ENCODE results near the gene PPM1L. TPM values are rescaled to one million over a fixed set of nuclear protein-coding genes. Genes with fewer than 3 reads are reported as not detected.

Gene PPM1L
- total and polyA plus RNA-seq, 10 of the 15 experiments (the other 5 are each of a cell fraction or from before 2014, with no cell fraction given) = under 0.01 to 0.33 (median 0.06) TPM; not detected in 1

DNA sequence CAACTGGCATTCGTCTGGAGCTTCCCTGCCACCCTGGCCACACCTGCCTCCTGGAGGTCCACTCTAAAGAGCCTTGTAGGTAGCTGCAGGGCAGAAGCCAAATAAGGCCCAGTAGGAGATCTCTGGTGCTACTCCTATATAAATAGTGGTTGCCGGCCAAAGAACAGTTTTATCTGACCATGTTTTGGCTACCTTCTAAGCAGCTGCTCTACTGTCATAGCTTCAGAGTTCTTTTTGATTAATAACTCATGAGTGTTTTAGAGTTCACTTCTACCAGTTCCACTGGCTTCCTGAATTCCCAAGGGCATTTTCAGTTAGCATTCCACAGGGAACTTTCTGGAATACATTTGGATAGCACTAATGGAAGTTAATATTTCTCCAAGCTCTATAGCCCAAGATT lies 194.5 kb downstream of the PPM1L start (continued):
- TF ChIP-seq, protein P1, sequence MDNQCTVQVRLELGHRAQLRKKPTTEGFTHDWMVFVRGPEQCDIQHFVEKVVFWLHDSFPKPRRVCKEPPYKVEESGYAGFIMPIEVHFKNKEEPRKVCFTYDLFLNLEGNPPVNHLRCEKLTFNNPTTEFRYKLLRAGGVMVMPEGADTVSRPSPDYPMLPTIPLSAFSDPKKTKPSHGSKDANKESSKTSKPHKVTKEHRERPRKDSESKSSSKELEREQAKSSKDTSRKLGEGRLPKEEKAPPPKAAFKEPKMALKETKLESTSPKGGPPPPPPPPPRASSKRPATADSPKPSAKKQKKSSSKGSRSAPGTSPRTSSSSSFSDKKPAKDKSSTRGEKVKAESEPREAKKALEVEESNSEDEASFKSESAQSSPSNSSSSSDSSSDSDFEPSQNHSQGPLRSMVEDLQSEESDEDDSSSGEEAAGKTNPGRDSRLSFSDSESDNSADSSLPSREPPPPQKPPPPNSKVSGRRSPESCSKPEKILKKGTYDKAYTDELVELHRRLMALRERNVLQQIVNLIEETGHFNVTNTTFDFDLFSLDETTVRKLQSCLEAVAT (IDR thresholded peaks at IDR 0.05) = no peak
- TF ChIP-seq NR2C1 (IDR thresholded peaks at IDR 0.05) (no peak), ZNF274 (IDR thresholded peaks at IDR 0.05; ENCODE audit: insufficient read depth, insufficient read length) (no peak), CEBPB (IDR thresholded peaks at IDR 0.05; ENCODE audit: borderline replicate concordance in 1 of 2, low read depth in 2 of 2, low read length in 2 of 2) (no peak), RAD51 (IDR thresholded peaks at IDR 0.05) (no peak), JUND (IDR thresholded peaks at IDR 0.05; ENCODE audit: low read depth, low read length) (no peak), IKZF2 (IDR thresholded peaks at IDR 0.05) (no peak)

DNA sequence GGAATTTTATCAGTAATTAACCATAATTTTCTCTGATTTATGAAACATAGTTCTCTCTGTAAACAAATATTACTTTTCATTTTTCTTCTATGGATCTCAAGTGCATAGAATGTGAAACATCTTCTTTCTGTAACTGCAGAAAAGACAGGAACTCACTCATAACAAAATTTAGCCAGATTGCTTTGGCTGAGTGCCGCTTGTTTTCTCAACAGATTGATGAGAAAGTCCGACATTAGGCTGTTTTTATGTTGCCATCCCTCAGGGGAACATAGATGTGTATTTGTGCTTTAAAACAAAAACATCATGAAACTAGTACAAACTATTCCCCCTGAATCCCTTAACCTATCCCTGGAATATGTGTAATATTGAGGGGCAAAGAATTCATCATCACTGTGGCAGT lies 194.9 kb downstream of the PPM1L start:
- Histone ChIP-seq H3K79me2 (ENCODE audit: control insufficient read depth, insufficient read depth, low read length) (no peaks in the 10 kb centered on the region), H3K4me2 (ENCODE audit: control insufficient read depth, insufficient read depth) (no peak overlapping the region), H3K9ac (ENCODE audit: control insufficient read depth, insufficient read depth, low read length) (no peak overlapping the region), H4K20me1 (ENCODE audit: control insufficient read depth, insufficient read depth) (no peaks in the 10 kb centered on the region), H3K36me3 (ENCODE audit: control insufficient read depth in 2 of 2, insufficient read depth in 2 of 2, low read length in 1 of 2) (no peaks in the 10 kb centered on the region), H3K27ac (ENCODE audit: control insufficient read depth, insufficient read depth) (no peak overlapping the region), H3K9me3 (replicated peaks; ENCODE audit: control insufficient read depth, insufficient read depth, low read length) (no peaks in the 10 kb centered on the region), H3K4me3 (no peak overlapping the region), H3K27me3 (replicated peaks in 1 of 2; ENCODE audit: control insufficient read depth in 2 of 2, insufficient read depth in 2 of 2, low read length in 1 of 2) (no peaks in the 10 kb centered on the region; a peak in 2 of 4 replicates), H3K4me1 (ENCODE audit: control insufficient read depth, insufficient read depth, low read length) (no peaks in the 10 kb centered on the region), H2AFZ (ENCODE audit: control insufficient read depth, low read depth, low read length) (no peak overlapping the region)
- SMC1A ChIA-PET (ENCODE audit: uncharacterized antibody, unreplicated experiment) = interaction anchor here (1.2 kb wide), 1 partner anchor 10 kb away, joined by 5 read pairs; no protein-coding TSS in a partner anchor
- CTCF ChIA-PET = interaction anchor here (1.4 kb wide), 2 partner anchors 9 to 17 kb away, joined by 5 read pairs; no protein-coding TSS in a partner anchor
- no peak for DNase-seq (ENCODE audit: low read depth, low spot score)
- 48% methylated on average over 2 of the region's 2 CpGs for whole genome bisulfite sequencing (ENCODE audit: insufficient coverage, insufficient replicate concordance, low lambda C conversion rate, missing lambda C conversion rate)
- POLR2A ChIA-PET = no interaction called here
- intact Hi-C loops (cut with micrococcal nuclease; ENCODE audit: unreplicated experiment) (loop anchor here (5.0 to 10.0 kb wide), 2 partner anchors 146 to 254 kb away; no protein-coding TSS in a partner anchor), in situ Hi-C loops (cut with MboI) (loop anchor here (10.0 kb wide), 2 partner anchors 324 to 474 kb away; no protein-coding TSS in a partner anchor)
- RAD21 ChIA-PET (ENCODE audit: unreplicated experiment) = no interaction called here
- FAIRE-seq = no peak
- ATAC-seq = no peak
- BruUV-seq (replicated peaks) = no TSS peak
- TF ChIP-seq, protein P2, sequence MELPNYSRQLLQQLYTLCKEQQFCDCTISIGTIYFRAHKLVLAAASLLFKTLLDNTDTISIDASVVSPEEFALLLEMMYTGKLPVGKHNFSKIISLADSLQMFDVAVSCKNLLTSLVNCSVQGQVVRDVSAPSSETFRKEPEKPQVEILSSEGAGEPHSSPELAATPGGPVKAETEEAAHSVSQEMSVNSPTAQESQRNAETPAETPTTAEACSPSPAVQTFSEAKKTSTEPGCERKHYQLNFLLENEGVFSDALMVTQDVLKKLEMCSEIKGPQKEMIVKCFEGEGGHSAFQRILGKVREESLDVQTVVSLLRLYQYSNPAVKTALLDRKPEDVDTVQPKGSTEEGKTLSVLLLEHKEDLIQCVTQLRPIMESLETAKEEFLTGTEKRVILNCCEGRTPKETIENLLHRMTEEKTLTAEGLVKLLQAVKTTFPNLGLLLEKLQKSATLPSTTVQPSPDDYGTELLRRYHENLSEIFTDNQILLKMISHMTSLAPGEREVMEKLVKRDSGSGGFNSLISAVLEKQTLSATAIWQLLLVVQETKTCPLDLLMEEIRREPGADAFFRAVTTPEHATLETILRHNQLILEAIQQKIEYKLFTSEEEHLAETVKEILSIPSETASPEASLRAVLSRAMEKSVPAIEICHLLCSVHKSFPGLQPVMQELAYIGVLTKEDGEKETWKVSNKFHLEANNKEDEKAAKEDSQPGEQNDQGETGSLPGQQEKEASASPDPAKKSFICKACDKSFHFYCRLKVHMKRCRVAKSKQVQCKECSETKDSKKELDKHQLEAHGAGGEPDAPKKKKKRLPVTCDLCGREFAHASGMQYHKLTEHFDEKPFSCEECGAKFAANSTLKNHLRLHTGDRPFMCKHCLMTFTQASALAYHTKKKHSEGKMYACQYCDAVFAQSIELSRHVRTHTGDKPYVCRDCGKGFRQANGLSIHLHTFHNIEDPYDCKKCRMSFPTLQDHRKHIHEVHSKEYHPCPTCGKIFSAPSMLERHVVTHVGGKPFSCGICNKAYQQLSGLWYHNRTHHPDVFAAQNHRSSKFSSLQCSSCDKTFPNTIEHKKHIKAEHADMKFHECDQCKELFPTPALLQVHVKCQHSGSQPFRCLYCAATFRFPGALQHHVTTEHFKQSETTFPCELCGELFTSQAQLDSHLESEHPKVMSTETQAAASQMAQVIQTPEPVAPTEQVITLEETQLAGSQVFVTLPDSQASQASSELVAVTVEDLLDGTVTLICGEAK (IDR thresholded peaks at IDR 0.05; ENCODE audit: borderline replicate concordance) = no peak
- no peak for TF ChIP-seq FOXM1 (IDR thresholded peaks at IDR 0.05; ENCODE audit: low read depth, low read length)
- TF ChIP-seq SIN3A (IDR thresholded peaks at IDR 0.05; ENCODE audit: low read depth, low read length) = no peak
- TF ChIP-seq RAD51 (IDR thresholded peaks at IDR 0.05) = no peak
- no peak for TF ChIP-seq TCF3 (IDR thresholded peaks at IDR 0.05; ENCODE audit: borderline replicate concordance, insufficient read depth, low read depth, low read length)
- TF ChIP-seq MYC (IDR thresholded peaks at IDR 0.05; ENCODE audit: insufficient read depth, insufficient read length, insufficient replicate concordance, low read length, severe bottlenecking) = no peak
- TF ChIP-seq NFYB (IDR thresholded peaks at IDR 0.05; ENCODE audit: insufficient read depth, low read depth, low read length) = no peak
- TF ChIP-seq, protein P3, sequence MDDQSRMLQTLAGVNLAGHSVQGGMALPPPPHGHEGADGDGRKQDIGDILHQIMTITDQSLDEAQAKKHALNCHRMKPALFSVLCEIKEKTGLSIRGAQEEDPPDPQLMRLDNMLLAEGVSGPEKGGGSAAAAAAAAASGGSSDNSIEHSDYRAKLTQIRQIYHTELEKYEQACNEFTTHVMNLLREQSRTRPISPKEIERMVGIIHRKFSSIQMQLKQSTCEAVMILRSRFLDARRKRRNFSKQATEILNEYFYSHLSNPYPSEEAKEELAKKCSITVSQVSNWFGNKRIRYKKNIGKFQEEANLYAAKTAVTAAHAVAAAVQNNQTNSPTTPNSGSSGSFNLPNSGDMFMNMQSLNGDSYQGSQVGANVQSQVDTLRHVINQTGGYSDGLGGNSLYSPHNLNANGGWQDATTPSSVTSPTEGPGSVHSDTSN (IDR thresholded peaks at IDR 0.05; ENCODE audit: insufficient replicate concordance, low read depth, low read length) = no peak
- no peak for TF ChIP-seq NR2F1 (conservative IDR thresholded peaks at IDR 0.05)
- TF ChIP-seq MTA3 (IDR thresholded peaks at IDR 0.05; ENCODE audit: borderline replicate concordance, low read length) = no peak
- TF ChIP-seq IKZF2 (IDR thresholded peaks at IDR 0.05) = no peak
- no peak for TF ChIP-seq BRCA1 (IDR thresholded peaks at IDR 0.05; ENCODE audit: low read depth, low read length)

Data from GM12878 (cell line).